ENCODE data around the gene SORL1.

The SORL1 gene

GRCh38 chr11:121667836-121668235 lies 215.7 kb downstream of the SORL1 start:
- peaks cover 0 to 22% (median 13%) of the 10 kb centered on the region in 4 donors for H3K4me1 ChIP-seq
- intact Hi-C loops (cut with DNase I; ENCODE audit: low total_unique reads), result no loop called here
- no peak for DNase-seq
- no peaks in the 10 kb centered on the region for H3K27me3 ChIP-seq
- H3K4me3 ChIP-seq, result no peak overlapping the region
- H3K9me3 ChIP-seq, result no peaks in the 10 kb centered on the region
- TF ChIP-seq CTCF (IDR thresholded peaks at IDR 0.05), result no peak
- H3K27ac ChIP-seq, result no peak overlapping the region
- no peaks in the 10 kb centered on the region for H3K36me3 ChIP-seq

GRCh38 chr11:121669422-121669821 lies 217.3 kb downstream of the SORL1 start:
- DNase-seq, result no peak
- H3K4me3 ChIP-seq, result no peak overlapping the region
- H3K36me3 ChIP-seq, result no peaks in the 10 kb centered on the region
- intact Hi-C loops (cut with DNase I; ENCODE audit: low total_unique reads), result no loop called here
- no peak for TF ChIP-seq CTCF (IDR thresholded peaks at IDR 0.05)
- H3K4me1 ChIP-seq, result peaks cover 0 to 32% (median 21%) of the 10 kb centered on the region in 4 donors
- no peak overlapping the region for H3K27ac ChIP-seq
- H3K27me3 ChIP-seq, result no peaks in the 10 kb centered on the region
- no peaks in the 10 kb centered on the region for H3K9me3 ChIP-seq

- Histone ChIP-seq H3K4me1 (peaks cover 0 to 32% (median 21%) of the 10 kb centered on the region in 4 donors), H3K27ac (no peak overlapping the region), H3K9me3 (no peaks in the 10 kb centered on the region), H3K27me3 (no peaks in the 10 kb centered on the region), H3K4me3 (no peak overlapping the region), H3K36me3 (no peaks in the 10 kb centered on the region)
- no peak for TF ChIP-seq CTCF (IDR thresholded peaks at IDR 0.05)
- intact Hi-C loops (cut with DNase I; ENCODE audit: low total_unique reads), result loop anchor here (5.0 kb wide), 1 partner anchor 537 kb away; no protein-coding TSS in a partner anchor
- DNase-seq, result no peak
These were observed 218.2 kb downstream of the SORL1 start for GRCh38 chr11:121670266-121670665.

GRCh38 chr11:121670805-121671282 lies 218.7 kb downstream of the SORL1 start:
- Histone ChIP-seq H3K36me3 (no peaks in the 10 kb centered on the region), H3K4me3 (no peak overlapping the region), H3K27ac (peak overlapping the region; percentile 72 to 75), H3K9me3 (no peaks in the 10 kb centered on the region), H3K4me1 (peaks cover 0 to 32% (median 21%) of the 10 kb centered on the region in 4 donors), H3K27me3 (no peaks in the 10 kb centered on the region)
- intact Hi-C loops (cut with DNase I; ENCODE audit: low total_unique reads), result loop anchor here (5.0 kb wide), 1 partner anchor 536 kb away; no protein-coding TSS in a partner anchor
- no peak for DNase-seq
- no peak for TF ChIP-seq CTCF (IDR thresholded peaks at IDR 0.05)

- DNase-seq, result no peak
- no peaks in the 10 kb centered on the region for H3K27me3 ChIP-seq
- intact Hi-C loops (cut with DNase I; ENCODE audit: low total_unique reads), result loop anchor here (5.0 kb wide), 1 partner anchor 536 kb away; no protein-coding TSS in a partner anchor
- H3K27ac ChIP-seq, result peak overlapping the region; percentile 72 to 75
- TF ChIP-seq CTCF (IDR thresholded peaks at IDR 0.05), result no peak
- H3K36me3 ChIP-seq, result no peaks in the 10 kb centered on the region
- H3K4me3 ChIP-seq, result peak overlapping the region in 1 of 2 donors; percentile 3
- H3K9me3 ChIP-seq, result no peaks in the 10 kb centered on the region
- H3K4me1 ChIP-seq, result peaks cover 0 to 32% (median 21%) of the 10 kb centered on the region in 4 donors
These were observed 219.4 kb downstream of the SORL1 start for GRCh38 chr11:121671283-121672168.
